DND-41 (cell line): Measurements from ENCODE around the gene TMEM45A.

Experiments used
- EZH2 ChIP-seq: IDR thresholded peaks from 3 replicates; pipeline ENCODE4 v1.6.1; 2012; ENCODE audit warnings: borderline replicate concordance, low read depth, mild to moderate bottlenecking, moderate library complexity, low read length, inconsistent platforms; ENCODE audit not compliant: severe bottlenecking
- TF ChIP-seq, protein P1 (sequence below): IDR thresholded peaks from 2 replicates; pipeline ENCODE4 v1.5.1; 2012; ENCODE audit warnings: borderline replicate concordance, low read length, moderate library complexity, mild to moderate bottlenecking; ENCODE audit not compliant: poor library complexity, severe bottlenecking; ENCODE audit errors: extremely low read depth

GRCh38 chr3:100558233-100558632 lies 65.8 kb downstream of the TMEM45A start:
- TF ChIP-seq, protein P1, sequence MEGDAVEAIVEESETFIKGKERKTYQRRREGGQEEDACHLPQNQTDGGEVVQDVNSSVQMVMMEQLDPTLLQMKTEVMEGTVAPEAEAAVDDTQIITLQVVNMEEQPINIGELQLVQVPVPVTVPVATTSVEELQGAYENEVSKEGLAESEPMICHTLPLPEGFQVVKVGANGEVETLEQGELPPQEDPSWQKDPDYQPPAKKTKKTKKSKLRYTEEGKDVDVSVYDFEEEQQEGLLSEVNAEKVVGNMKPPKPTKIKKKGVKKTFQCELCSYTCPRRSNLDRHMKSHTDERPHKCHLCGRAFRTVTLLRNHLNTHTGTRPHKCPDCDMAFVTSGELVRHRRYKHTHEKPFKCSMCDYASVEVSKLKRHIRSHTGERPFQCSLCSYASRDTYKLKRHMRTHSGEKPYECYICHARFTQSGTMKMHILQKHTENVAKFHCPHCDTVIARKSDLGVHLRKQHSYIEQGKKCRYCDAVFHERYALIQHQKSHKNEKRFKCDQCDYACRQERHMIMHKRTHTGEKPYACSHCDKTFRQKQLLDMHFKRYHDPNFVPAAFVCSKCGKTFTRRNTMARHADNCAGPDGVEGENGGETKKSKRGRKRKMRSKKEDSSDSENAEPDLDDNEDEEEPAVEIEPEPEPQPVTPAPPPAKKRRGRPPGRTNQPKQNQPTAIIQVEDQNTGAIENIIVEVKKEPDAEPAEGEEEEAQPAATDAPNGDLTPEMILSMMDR: no peak
- TF ChIP-seq EZH2: no peak
